ENCODE data around the gene ZHX3. TPM values are rescaled to one million over a fixed set of nuclear protein-coding genes. Genes with fewer than 3 reads are reported as not detected.

The ZHX3 gene
- total and polyA plus RNA-seq, 10 of the 15 experiments (the other 5 are each of a cell fraction or from before 2014, with no cell fraction given) = 1.3 to 14.0 (median 5.0) TPM

DNA sequence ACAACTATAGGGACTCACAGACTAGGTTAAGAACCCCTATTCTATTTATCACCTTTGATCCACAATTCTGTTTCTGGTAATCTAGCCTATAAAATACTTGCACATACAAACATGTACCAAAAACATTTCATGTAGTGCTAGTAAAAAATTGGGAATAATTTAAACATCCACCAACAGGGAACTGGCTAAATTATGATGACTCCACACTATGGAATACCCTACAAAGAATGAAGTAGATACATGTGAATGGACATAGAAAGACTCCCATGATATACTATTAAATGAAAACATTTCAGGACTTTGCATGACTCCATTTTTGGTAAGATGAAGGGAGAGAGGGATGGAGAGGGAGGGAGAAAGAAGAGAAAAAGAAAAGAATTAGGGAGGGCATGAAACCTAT is 58.2 kb downstream of the ZHX3 start (continued):
- TF ChIP-seq TARDBP (IDR thresholded peaks at IDR 0.05; ENCODE audit: borderline replicate concordance) (no peak), HDGF (IDR thresholded peaks at IDR 0.05) (no peak), SREBF2 (IDR thresholded peaks at IDR 0.05; ENCODE audit: low read length) (no peak), SP1 (IDR thresholded peaks at IDR 0.05; ENCODE audit: low read depth, low read length) (no peak)

DNA sequence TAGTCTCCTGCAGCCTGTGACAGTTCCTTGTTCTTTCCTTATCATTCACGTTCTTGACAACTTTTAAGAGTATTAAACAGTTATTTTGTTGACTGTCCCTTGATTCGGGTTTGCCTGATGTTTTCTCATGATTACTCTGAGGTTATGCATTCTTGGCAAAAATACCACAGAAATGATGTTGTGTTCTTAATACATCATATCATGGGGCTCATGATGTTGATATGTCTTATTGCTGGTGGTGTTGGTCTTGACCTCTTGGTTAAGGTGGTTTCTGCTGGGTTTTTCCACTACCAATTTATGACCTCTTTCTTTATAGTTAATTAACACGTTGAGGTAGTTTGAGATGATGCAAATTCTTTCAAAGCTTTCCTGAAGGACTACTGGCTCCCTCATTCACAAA is 59.1 kb downstream of the ZHX3 start:
- POLR2A ChIA-PET = no interaction called here
- Histone ChIP-seq H3K4me1 (ENCODE audit: control insufficient read depth, insufficient read depth, low read length) (no peaks in the 10 kb centered on the region), H3K36me3 (ENCODE audit: control insufficient read depth in 2 of 2, insufficient read depth in 2 of 2, low read length in 1 of 2) (no peaks in the 10 kb centered on the region), H2AFZ (ENCODE audit: control insufficient read depth, low read depth, low read length) (no peak overlapping the region), H3K27me3 (replicated peaks in 1 of 2; ENCODE audit: control insufficient read depth in 2 of 2, insufficient read depth in 2 of 2, low read length in 1 of 2) (no peaks in the 10 kb centered on the region), H3K9ac (ENCODE audit: control insufficient read depth, insufficient read depth, low read length) (no peak overlapping the region), H4K20me1 (ENCODE audit: control insufficient read depth, insufficient read depth) (no peaks in the 10 kb centered on the region), H3K4me3 (no peak overlapping the region), H3K9me3 (replicated peaks; ENCODE audit: control insufficient read depth, insufficient read depth, low read length) (no peaks in the 10 kb centered on the region), H3K79me2 (ENCODE audit: control insufficient read depth, insufficient read depth, low read length) (no peaks in the 10 kb centered on the region), H3K27ac (ENCODE audit: control insufficient read depth, insufficient read depth) (no peak overlapping the region), H3K4me2 (ENCODE audit: control insufficient read depth, insufficient read depth) (no peak overlapping the region)
- RAD21 ChIA-PET (ENCODE audit: unreplicated experiment) = no interaction called here
- 65% methylated on average over 3 of the region's 3 CpGs for WGBS (ENCODE audit: insufficient coverage, insufficient replicate concordance, low lambda C conversion rate, missing lambda C conversion rate)
- FAIRE-seq (peak; percentile 7), ATAC-seq (no peak), DNase-seq (ENCODE audit: low read depth, low spot score) (no peak)
- intact Hi-C loops (cut with micrococcal nuclease; ENCODE audit: unreplicated experiment) (no loop called here), in situ Hi-C loops (cut with MboI) (no loop called here)
- CTCF ChIA-PET = no interaction called here
- SMC1A ChIA-PET (ENCODE audit: uncharacterized antibody, unreplicated experiment) = no interaction called here
- TF ChIP-seq FOXK2 (IDR thresholded peaks at IDR 0.05) = no peak
- no peak for TF ChIP-seq CREB1 (IDR thresholded peaks at IDR 0.05; ENCODE audit: low read depth)
- peak; percentile 83 for TF ChIP-seq NR2F1 (conservative IDR thresholded peaks at IDR 0.05)
- no peak for TF ChIP-seq CEBPB (IDR thresholded peaks at IDR 0.05; ENCODE audit: borderline replicate concordance in 1 of 2, low read depth in 2 of 2, low read length in 2 of 2)
- TF ChIP-seq ATF3 (IDR thresholded peaks at IDR 0.05; ENCODE audit: borderline replicate concordance, extremely low read depth, low read depth, low read length) = no peak
- TF ChIP-seq, protein P1, sequence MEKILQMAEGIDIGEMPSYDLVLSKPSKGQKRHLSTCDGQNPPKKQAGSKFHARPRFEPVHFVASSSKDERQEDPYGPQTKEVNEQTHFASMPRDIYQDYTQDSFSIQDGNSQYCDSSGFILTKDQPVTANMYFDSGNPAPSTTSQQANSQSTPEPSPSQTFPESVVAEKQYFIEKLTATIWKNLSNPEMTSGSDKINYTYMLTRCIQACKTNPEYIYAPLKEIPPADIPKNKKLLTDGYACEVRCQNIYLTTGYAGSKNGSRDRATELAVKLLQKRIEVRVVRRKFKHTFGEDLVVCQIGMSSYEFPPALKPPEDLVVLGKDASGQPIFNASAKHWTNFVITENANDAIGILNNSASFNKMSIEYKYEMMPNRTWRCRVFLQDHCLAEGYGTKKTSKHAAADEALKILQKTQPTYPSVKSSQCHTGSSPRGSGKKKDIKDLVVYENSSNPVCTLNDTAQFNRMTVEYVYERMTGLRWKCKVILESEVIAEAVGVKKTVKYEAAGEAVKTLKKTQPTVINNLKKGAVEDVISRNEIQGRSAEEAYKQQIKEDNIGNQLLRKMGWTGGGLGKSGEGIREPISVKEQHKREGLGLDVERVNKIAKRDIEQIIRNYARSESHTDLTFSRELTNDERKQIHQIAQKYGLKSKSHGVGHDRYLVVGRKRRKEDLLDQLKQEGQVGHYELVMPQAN (conservative IDR thresholded peaks at IDR 0.05) = no peak
- 0 out of 2 replicates have a peak, but pooled peaks have one; percentile 23 for TF ChIP-seq MTA2 (IDR thresholded peaks at IDR 0.05; ENCODE audit: low read depth)
- TF ChIP-seq SIN3A (IDR thresholded peaks at IDR 0.05; ENCODE audit: low read depth, low read length) = no peak
- no peak for TF ChIP-seq POLR2A (IDR thresholded peaks at IDR 0.05; ENCODE audit: low read depth, low read length)
- TF ChIP-seq SUZ12 (IDR thresholded peaks at IDR 0.05; ENCODE audit: unreplicated experiment) = no peak
- TF ChIP-seq PAX5 (IDR thresholded peaks at IDR 0.05; ENCODE audit: borderline replicate concordance, low read depth, low read length) = no peak
- no peak for TF ChIP-seq PKNOX1 (IDR thresholded peaks at IDR 0.05)
- BruUV-seq (replicated peaks) = no TSS peak
